IMR-90 (cell line): ENCODE measurements around the gene ESRP2. TPM values are rescaled to one million over a fixed set of nuclear protein-coding genes. Genes with fewer than 3 reads are reported as not detected.

Experiments
- ATAC-seq: fragments of 200-7000 bp; cut with Tn5 transposase; 2 replicates; pipeline ENCODE4 v1.9.1; 2020; ENCODE audit warnings: low read depth, mild to moderate bottlenecking, moderate library complexity
- BruUV-seq: library from RNA; stranded (reverse); fragments of 400-500 nt; replicated peaks from 2 replicates; lab custom pipeline; 2021; lab: Mats Ljungman, UMichigan
- CTCF ChIA-PET: fragments of 300-600 bp; formaldehyde crosslinking; extraction: SDS; loops from one replicate; lab custom pipeline; 2021; ENCODE audit warnings: antibody characterized with exemption; lab: Yijun Ruan, JAX
- POLR2A ChIA-PET: fragments of 300-600 bp; sonication (Branson Sonifier 250); formaldehyde crosslinking; loops from one replicate; lab custom pipeline; 2022; ENCODE audit warnings: antibody characterized with exemption; ENCODE audit not compliant: unreplicated experiment; lab: Charles Lee
- DNase-seq: peaks from one replicate; pipeline ENCODE4 v3.0.0; 2013
- H2AFZ ChIP-seq: replicated peaks from 2 replicates; pipeline ENCODE3; 2013; ENCODE audit warnings: low read length, mild to moderate bottlenecking; ENCODE audit not compliant: poor library complexity
- H2AK5ac ChIP-seq: 2 replicates; pipeline ENCODE4 v1.6.1; 2013; ENCODE audit warnings: low read depth, low read length, inconsistent platforms
- H2AK9ac ChIP-seq: replicated peaks from 2 replicates; pipeline ENCODE3; 2013; ENCODE audit warnings: mild to moderate bottlenecking, low read depth, low read length, moderate library complexity; ENCODE audit not compliant: poor library complexity
- H2BK120ac ChIP-seq: 2 replicates; pipeline ENCODE4 v1.6.1; 2013; ENCODE audit warnings: low read depth, low read length, inconsistent platforms
- H2BK15ac ChIP-seq: 3 replicates; pipeline ENCODE4 v1.6.1; 2013; ENCODE audit warnings: low read depth, low read length, inconsistent platforms
- H2BK20ac ChIP-seq: 2 replicates; pipeline ENCODE4 v1.6.1; 2013; ENCODE audit warnings: low read depth, mild to moderate bottlenecking, inconsistent platforms, low read length, moderate library complexity
- H2BK5ac ChIP-seq: 2 replicates; pipeline ENCODE4 v1.6.1; 2013; ENCODE audit warnings: mild to moderate bottlenecking, low read depth, low read length, inconsistent platforms; ENCODE audit not compliant: poor library complexity, severe bottlenecking
- H3K14ac ChIP-seq: replicated peaks from 2 replicates; pipeline ENCODE4 v1.6.1; 2013; ENCODE audit warnings: low read depth, low read length, inconsistent platforms
- H3K18ac ChIP-seq: 2 replicates; pipeline ENCODE4 v1.6.1; 2013; ENCODE audit warnings: low read depth, low read length, control low read depth
- H3K23ac ChIP-seq: 2 replicates; pipeline ENCODE4 v1.6.1; 2013; ENCODE audit warnings: low read depth, low read length, inconsistent platforms
- H3K27ac ChIP-seq: 2 replicates; pipeline ENCODE4 v1.5.1; 2013; ENCODE audit warnings: mild to moderate bottlenecking, control low read depth, low read length; ENCODE audit not compliant: insufficient read depth
- H3K27me3 ChIP-seq: 2 replicates; pipeline ENCODE4 v1.6.1; 2013; ENCODE audit warnings: low read length; ENCODE audit not compliant: control insufficient read depth, insufficient read depth
- H3K36me3 ChIP-seq: 2 replicates; pipeline ENCODE4 v1.6.1; 2013; ENCODE audit warnings: low read length, mixed read lengths; ENCODE audit not compliant: control insufficient read depth, insufficient read depth
- H3K4ac ChIP-seq: 2 replicates; pipeline ENCODE4 v1.6.1; 2013; ENCODE audit warnings: low read depth, low read length, inconsistent platforms
- H3K4me1 ChIP-seq: 2 replicates; pipeline ENCODE4 v1.6.1; 2013; ENCODE audit warnings: low read length, mixed read lengths; ENCODE audit not compliant: control insufficient read depth, insufficient read depth
- H3K4me2 ChIP-seq: 2 replicates; pipeline ENCODE4 v1.6.1; 2013; ENCODE audit warnings: low read depth, mild to moderate bottlenecking, control low read depth, low read length, moderate library complexity
- H3K4me3 ChIP-seq: 2 replicates; pipeline ENCODE4 v1.5.1; 2013; ENCODE audit warnings: low read depth, mild to moderate bottlenecking, control low read depth, low read length, moderate library complexity; ENCODE audit not compliant: insufficient read depth
- H3K56ac ChIP-seq: 2 replicates; pipeline ENCODE4 v1.6.1; 2013; ENCODE audit warnings: low read length, inconsistent platforms; ENCODE audit not compliant: insufficient read depth; ENCODE audit errors: extremely low read depth
- H3K79me1 ChIP-seq, 2 experiments: 2 replicates each; pipeline ENCODE4 v1.6.1; 2013; ENCODE audit warnings: low read length in 2 of 2, inconsistent platforms in 1 of 2, low read depth in 1 of 2
- H3K9ac ChIP-seq: 2 replicates; pipeline ENCODE4 v1.6.1; 2013; ENCODE audit warnings: low read depth, low read length, control low read depth
- H3K9me1 ChIP-seq: 2 replicates; pipeline ENCODE4 v1.6.1; 2013; ENCODE audit warnings: low read length, inconsistent platforms; ENCODE audit not compliant: insufficient read depth
- H3K9me3 ChIP-seq: 2 replicates; pipeline ENCODE4 v1.6.1; 2013; ENCODE audit warnings: low read length; ENCODE audit not compliant: control insufficient read depth, insufficient read depth
- H4K20me1 ChIP-seq: 2 replicates; pipeline ENCODE4 v1.6.1; 2013; ENCODE audit warnings: low read length, inconsistent platforms; ENCODE audit not compliant: insufficient read depth
- H4K5ac ChIP-seq: 2 replicates; pipeline ENCODE4 v1.6.1; 2013; ENCODE audit warnings: mild to moderate bottlenecking, low read depth, low read length, control low read depth
- H4K8ac ChIP-seq, 2 experiments: 2 replicates each; pipeline ENCODE4 v1.6.1; 2013; ENCODE audit warnings: low read depth in 2 of 2, low read length in 2 of 2, control low read depth in 1 of 2, inconsistent platforms in 1 of 2
- H4K91ac ChIP-seq: 2 replicates; pipeline ENCODE4 v1.6.1; 2013; ENCODE audit warnings: low read depth, low read length, inconsistent platforms; ENCODE audit not compliant: insufficient read depth
- CEBPB ChIP-seq: IDR thresholded peaks from 2 replicates; pipeline ENCODE4 v1.6.1; 2012; ENCODE audit warnings: low read depth, low read length, improper control_type of control experiment
- POLR2A ChIP-seq: IDR thresholded peaks from 2 replicates; pipeline ENCODE4 v1.6.1; 2012; ENCODE audit warnings: mild to moderate bottlenecking, low read depth, low read length
- RFX5 ChIP-seq: IDR thresholded peaks from 2 replicates; pipeline ENCODE4 v1.8.0; 2012; ENCODE audit warnings: low read depth, mild to moderate bottlenecking, low read length, moderate library complexity
- SMC3 ChIP-seq: fragments of 150-350 bp; IDR thresholded peaks from 2 replicates; pipeline ENCODE4 v1.6.1; 2016; ENCODE audit warnings: low read depth, mild to moderate bottlenecking, antibody characterized with exemption, low read length, moderate library complexity
- WGBS, 2 experiments: methylation state at CpG; one replicate each; pipeline versions ENCODE4 v1.1.5 to v1.1.7; 2013; ENCODE audit warnings: missing lambda C conversion rate in 2 of 2; ENCODE audit not compliant: insufficient read length in 1 of 2; ENCODE audit errors: extremely low coverage in 2 of 2; 5-methylcytosine and 5-hydroxymethylcytosine counted together
- dilution Hi-C: fragments of 300-500 bp; cut with HindIII; formaldehyde crosslinking; loops from one replicate; pipeline ENCODE4 v1.14.3; 2018; ENCODE audit warnings: low sequenced_read_pairs; ENCODE audit not compliant: unreplicated experiment
- in situ Hi-C: fragments of 300-500 bp; cut with MboI; formaldehyde crosslinking; loops from 3 replicates; pipeline ENCODE4 v1.14.3; 2019; ENCODE audit warnings: low sequenced_read_pairs, inconsistent platforms, mixed read lengths
- intact Hi-C: fragments of 100-400 bp; cut with micrococcal nuclease; formaldehyde crosslinking; loops from 2 replicates; pipeline ENCODE4 v1.10.0; 2022
- polyA plus RNA-seq, 3 experiments: library from polyadenylated mRNA; depleted of rRNA; stranded (reverse); fragments of >200 nt; gene quantifications; 2 replicates each; pipeline ENCODE4 v1.2.3, GENCODE V29; 2012; ENCODE audit warnings: low replicate concordance in 1 of 3
- total RNA-seq: library from RNA; depleted of rRNA; stranded (reverse); fragments of >200 nt; gene quantifications from 2 replicates; pipeline ENCODE4 v1.2.3, GENCODE V29; 2012
- TF ChIP-seq, protein P1 (sequence below): fragments of 150-350 bp; IDR thresholded peaks from 2 replicates; pipeline ENCODE4 v1.6.1; 2016; ENCODE audit warnings: low read depth, mild to moderate bottlenecking, low read length, moderate library complexity, borderline replicate concordance

ESRP2 gene
- total and polyA plus RNA-seq, 2 of the 4 experiments (the other 2 are of a cell fraction) = 0.07 TPM; not detected in 1

DNA sequence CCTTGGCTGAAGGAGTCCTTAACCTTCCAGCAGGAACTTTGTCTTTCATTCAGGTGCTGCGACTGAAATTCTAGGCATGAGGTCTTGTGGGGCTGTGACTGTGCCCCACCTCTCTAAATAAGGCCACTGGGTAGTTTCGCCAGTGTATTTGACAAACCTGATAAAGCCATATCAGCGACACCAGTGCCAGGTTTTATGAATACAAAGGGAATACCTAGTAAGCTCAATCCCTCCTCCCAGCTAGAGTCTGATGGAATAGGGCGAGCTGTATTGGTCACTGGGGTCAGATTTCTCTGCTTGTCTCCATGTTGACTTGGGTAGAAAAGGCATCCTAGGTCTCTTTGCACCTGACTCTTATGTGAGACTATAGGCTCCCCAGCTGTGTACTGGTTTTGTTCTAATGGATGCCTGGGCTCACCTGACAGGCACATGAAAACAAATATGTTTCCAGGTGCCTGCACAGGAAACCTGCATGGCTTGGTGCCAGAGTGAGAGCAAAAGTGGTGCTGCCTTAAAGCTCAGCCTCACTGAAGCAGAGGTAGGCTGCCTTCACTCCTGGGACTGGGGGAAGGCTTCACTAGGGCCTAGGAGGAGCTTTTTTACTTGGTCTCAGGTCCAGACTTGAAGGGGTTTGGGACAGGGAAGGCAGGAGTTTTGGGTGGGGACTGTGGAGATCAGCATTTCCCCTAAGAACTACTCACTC lies 36.7 kb upstream of the ESRP2 start:
- POLR2A ChIA-PET = interaction anchor here (1.1 kb wide), 1 partner anchor 8 kb away, joined by 3 read pairs; no protein-coding TSS in a partner anchor
- ATAC-seq = no peak
- dilution Hi-C loops = no loop called here

More for the DNA sequence above, 36.7 kb upstream of the ESRP2 start:
- Histone ChIP-seq H4K8ac (no peak overlapping the region), H3K9me3 (no peaks in the 10 kb centered on the region), H2AK9ac (no peak overlapping the region), H2BK5ac (no peak overlapping the region), H3K4me1 (peaks cover 5% of the 10 kb centered on the region; the same call in 1 of the 2 replicates), H3K23ac (no peak overlapping the region), H3K4me2 (no peak overlapping the region), H3K14ac (no peak overlapping the region), H4K5ac (no peak overlapping the region), H3K18ac (no peak overlapping the region), H2AK5ac (no peak overlapping the region), H2BK120ac (no peak overlapping the region), H3K9me1 (peaks cover 17% of the 10 kb centered on the region; the same call in 1 of the 2 replicates), H3K36me3 (peaks cover 32% of the 10 kb centered on the region), H3K4ac (no peak overlapping the region), H4K20me1 (peaks cover 73% of the 10 kb centered on the region), H3K27ac (no peak overlapping the region), H4K91ac (no peak overlapping the region), H2AFZ (no peak overlapping the region), H3K27me3 (no peaks in the 10 kb centered on the region), H3K4me3 (no peak overlapping the region), H3K9ac (no peak overlapping the region), H3K56ac (no peak overlapping the region), H3K79me1 (peaks cover 24 to 80% of the 10 kb centered on the region in 2 experiments; a peak in 3 of 4 replicates), H2BK20ac (no peak overlapping the region), H2BK15ac (no peak overlapping the region)
- intact Hi-C loops = no loop called here
- no peak for DNase-seq
- WGBS, 2 experiments = no CpG with 5 or more reads among the region's 4 CpGs
- CTCF ChIA-PET = interaction anchor here (1.0 kb wide), 1 partner anchor 8 kb away, joined by 4 read pairs; the partner anchor contains the start of gene SLC7A6
- no TSS peak for BruUV-seq
- in situ Hi-C loops = no loop called here
- TF ChIP-seq SMC3 (no peak), CEBPB (no peak), RFX5 (no peak), POLR2A (no peak)
- TF ChIP-seq, protein P1, sequence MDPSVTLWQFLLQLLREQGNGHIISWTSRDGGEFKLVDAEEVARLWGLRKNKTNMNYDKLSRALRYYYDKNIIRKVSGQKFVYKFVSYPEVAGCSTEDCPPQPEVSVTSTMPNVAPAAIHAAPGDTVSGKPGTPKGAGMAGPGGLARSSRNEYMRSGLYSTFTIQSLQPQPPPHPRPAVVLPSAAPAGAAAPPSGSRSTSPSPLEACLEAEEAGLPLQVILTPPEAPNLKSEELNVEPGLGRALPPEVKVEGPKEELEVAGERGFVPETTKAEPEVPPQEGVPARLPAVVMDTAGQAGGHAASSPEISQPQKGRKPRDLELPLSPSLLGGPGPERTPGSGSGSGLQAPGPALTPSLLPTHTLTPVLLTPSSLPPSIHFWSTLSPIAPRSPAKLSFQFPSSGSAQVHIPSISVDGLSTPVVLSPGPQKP = no peak
